T-helper 2 cell treated with Interferon-gamma antibody and Interleukin-4, amounts not matched to agents 5 μg/mL and 100 μg/mL, for 36 hours (primary cell): ENCODE data around the gene PDGFC.

Experiments
- DNase-seq: peaks from one replicate; pipeline ENCODE4 v3.0.0; 2021; ENCODE audit warnings: low spot score
- H3K27ac Mint-ChIP-seq: one replicate; pipeline ENCODE4 v1.8.0; 2021; ENCODE audit warnings: mild to moderate bottlenecking, mixed read lengths
- H3K27me3 Mint-ChIP-seq: one replicate; pipeline ENCODE4 v1.8.0; 2021; ENCODE audit warnings: low read depth, mixed read lengths
- H3K36me3 Mint-ChIP-seq: one replicate; pipeline ENCODE4 v1.8.0; 2021; ENCODE audit warnings: low read depth, mixed read lengths
- H3K4me1 Mint-ChIP-seq: one replicate; pipeline ENCODE4 v1.8.0; 2021; ENCODE audit warnings: low read depth, mixed read lengths
- H3K4me3 Mint-ChIP-seq: one replicate; pipeline ENCODE4 v1.8.0; 2022; ENCODE audit warnings: mild to moderate bottlenecking, moderate library complexity, mixed read lengths
- H3K9me3 Mint-ChIP-seq: one replicate; pipeline ENCODE4 v1.8.0; 2021; ENCODE audit warnings: mixed read lengths

Gene PDGFC

GRCh38 chr4:156775813-156776212 lies 195.8 kb downstream of the PDGFC start:
- DNase-seq: no peak
- H3K4me1 Mint-ChIP-seq: no peaks in the 10 kb centered on the region
- H3K36me3 Mint-ChIP-seq: no peaks in the 10 kb centered on the region
- no peaks in the 10 kb centered on the region for H3K9me3 Mint-ChIP-seq
- no peak overlapping the region for H3K27ac Mint-ChIP-seq
- no peak overlapping the region for H3K4me3 Mint-ChIP-seq
- H3K27me3 Mint-ChIP-seq: no peaks in the 10 kb centered on the region

- H3K27me3 Mint-ChIP-seq: no peaks in the 10 kb centered on the region
- no peaks in the 10 kb centered on the region for H3K36me3 Mint-ChIP-seq
- H3K27ac Mint-ChIP-seq: no peak overlapping the region
- no peak overlapping the region for H3K4me3 Mint-ChIP-seq
- no peaks in the 10 kb centered on the region for H3K4me1 Mint-ChIP-seq
- DNase-seq: no peak
- H3K9me3 Mint-ChIP-seq: no peaks in the 10 kb centered on the region
Measured at GRCh38 chr4:156774422-156774821, 197.2 kb downstream of the PDGFC start.

- no peak for DNase-seq
- H3K9me3 Mint-ChIP-seq: no peaks in the 10 kb centered on the region
- H3K27me3 Mint-ChIP-seq: no peaks in the 10 kb centered on the region
- H3K4me3 Mint-ChIP-seq: no peak overlapping the region
- no peak overlapping the region for H3K27ac Mint-ChIP-seq
- no peaks in the 10 kb centered on the region for H3K4me1 Mint-ChIP-seq
- H3K36me3 Mint-ChIP-seq: no peaks in the 10 kb centered on the region
Measured at GRCh38 chr4:156773648-156774357, 197.8 kb downstream of the PDGFC start.

- Mint-ChIP-seq H3K4me1 (no peaks in the 10 kb centered on the region), H3K4me3 (no peak overlapping the region), H3K9me3 (no peaks in the 10 kb centered on the region), H3K36me3 (no peaks in the 10 kb centered on the region), H3K27ac (no peak overlapping the region), H3K27me3 (no peaks in the 10 kb centered on the region)
- no peak for DNase-seq
Measured at GRCh38 chr4:156771171-156771837, 200.3 kb downstream of the PDGFC start.

- H3K27me3 Mint-ChIP-seq: no peaks in the 10 kb centered on the region
- DNase-seq: no peak
- no peak overlapping the region for H3K27ac Mint-ChIP-seq
- H3K36me3 Mint-ChIP-seq: no peaks in the 10 kb centered on the region
- no peaks in the 10 kb centered on the region for H3K4me1 Mint-ChIP-seq
- H3K9me3 Mint-ChIP-seq: no peaks in the 10 kb centered on the region
- H3K4me3 Mint-ChIP-seq: no peak overlapping the region
Measured at GRCh38 chr4:156770140-156770539, 201.5 kb downstream of the PDGFC start.

- Mint-ChIP-seq H3K9me3 (no peaks in the 10 kb centered on the region), H3K27ac (no peak overlapping the region), H3K36me3 (no peaks in the 10 kb centered on the region), H3K4me1 (no peaks in the 10 kb centered on the region), H3K4me3 (no peak overlapping the region), H3K27me3 (no peaks in the 10 kb centered on the region)
- DNase-seq: no peak
Measured at GRCh38 chr4:156767911-156768415, 203.6 kb downstream of the PDGFC start.

- H3K4me3 Mint-ChIP-seq: no peak overlapping the region
- no peaks in the 10 kb centered on the region for H3K4me1 Mint-ChIP-seq
- H3K27ac Mint-ChIP-seq: no peak overlapping the region
- no peaks in the 10 kb centered on the region for H3K36me3 Mint-ChIP-seq
- no peaks in the 10 kb centered on the region for H3K9me3 Mint-ChIP-seq
- no peak for DNase-seq
- H3K27me3 Mint-ChIP-seq: no peaks in the 10 kb centered on the region
Measured at GRCh38 chr4:156766846-156767245, 204.8 kb downstream of the PDGFC start.

GRCh38 chr4:156765277-156765676 lies 206.3 kb downstream of the PDGFC start:
- H3K27me3 Mint-ChIP-seq: no peaks in the 10 kb centered on the region
- no peak for DNase-seq
- H3K4me3 Mint-ChIP-seq: no peak overlapping the region
- no peak overlapping the region for H3K27ac Mint-ChIP-seq
- no peaks in the 10 kb centered on the region for H3K4me1 Mint-ChIP-seq
- H3K36me3 Mint-ChIP-seq: no peaks in the 10 kb centered on the region
- H3K9me3 Mint-ChIP-seq: no peaks in the 10 kb centered on the region

- no peaks in the 10 kb centered on the region for H3K36me3 Mint-ChIP-seq
- H3K27ac Mint-ChIP-seq: no peak overlapping the region
- no peak overlapping the region for H3K4me3 Mint-ChIP-seq
- no peaks in the 10 kb centered on the region for H3K27me3 Mint-ChIP-seq
- H3K4me1 Mint-ChIP-seq: no peaks in the 10 kb centered on the region
- DNase-seq: no peak
- H3K9me3 Mint-ChIP-seq: no peaks in the 10 kb centered on the region
Measured at GRCh38 chr4:156764846-156765245, 206.8 kb downstream of the PDGFC start.

- Mint-ChIP-seq H3K9me3 (no peaks in the 10 kb centered on the region), H3K36me3 (no peaks in the 10 kb centered on the region), H3K27me3 (no peaks in the 10 kb centered on the region), H3K27ac (no peak overlapping the region), H3K4me1 (no peaks in the 10 kb centered on the region), H3K4me3 (no peak overlapping the region)
- DNase-seq: no peak
Measured at GRCh38 chr4:156764145-156764544, 207.5 kb downstream of the PDGFC start.

GRCh38 chr4:156763511-156763910 lies 208.1 kb downstream of the PDGFC start:
- Mint-ChIP-seq H3K4me1 (no peaks in the 10 kb centered on the region), H3K36me3 (no peaks in the 10 kb centered on the region), H3K27me3 (no peaks in the 10 kb centered on the region), H3K27ac (no peak overlapping the region), H3K4me3 (no peak overlapping the region), H3K9me3 (no peaks in the 10 kb centered on the region)
- DNase-seq: no peak

GRCh38 chr4:156762851-156763250 lies 208.7 kb downstream of the PDGFC start:
- Mint-ChIP-seq H3K4me1 (no peaks in the 10 kb centered on the region), H3K27ac (no peak overlapping the region)
- DNase-seq: no peak

GRCh38 chr4:156756118-156756517 lies 215.5 kb downstream of the PDGFC start:
- H3K9me3 Mint-ChIP-seq: peaks cover 4% of the 10 kb centered on the region
- H3K27ac Mint-ChIP-seq: no peak overlapping the region
- no peaks in the 10 kb centered on the region for H3K4me1 Mint-ChIP-seq
- DNase-seq: no peak
- no peak overlapping the region for H3K4me3 Mint-ChIP-seq
- H3K36me3 Mint-ChIP-seq: no peaks in the 10 kb centered on the region
- H3K27me3 Mint-ChIP-seq: no peaks in the 10 kb centered on the region

More at GRCh38 chr4:156762851-156763250, 208.7 kb downstream of the PDGFC start:
- Mint-ChIP-seq H3K36me3 (no peaks in the 10 kb centered on the region), H3K4me3 (no peak overlapping the region), H3K9me3 (no peaks in the 10 kb centered on the region), H3K27me3 (no peaks in the 10 kb centered on the region)

- H3K4me1 Mint-ChIP-seq: no peaks in the 10 kb centered on the region
- DNase-seq: no peak
- H3K27ac Mint-ChIP-seq: no peak overlapping the region
- no peak overlapping the region for H3K4me3 Mint-ChIP-seq
- peaks cover 4% of the 10 kb centered on the region for H3K9me3 Mint-ChIP-seq
- H3K27me3 Mint-ChIP-seq: no peaks in the 10 kb centered on the region
- H3K36me3 Mint-ChIP-seq: no peaks in the 10 kb centered on the region
Measured at GRCh38 chr4:156754832-156755570, 216.6 kb downstream of the PDGFC start.
